ENCODE results near the gene PRPF19.

- no peak for TF ChIP-seq EZH2phosphoT487 (IDR thresholded peaks at IDR 0.05; ENCODE audit: insufficient read depth, low read depth)
- no peak for TF ChIP-seq EZH2 (IDR thresholded peaks at IDR 0.05; ENCODE audit: insufficient read depth, poor library complexity, severe bottlenecking)
Observed at GRCh38 chr11:60874421-60875365, 31.7 kb downstream of the PRPF19 start.

All from GM23248 (cell line).